Measurements from ENCODE around the gene MLST8.

The MLST8 gene

GRCh38 chr16:2173916-2174315 lies 31.3 kb upstream of the MLST8 start:
- no peak for DNase-seq

GRCh38 chr16:2174396-2175131 lies 30.7 kb upstream of the MLST8 start:
- no peak for DNase-seq

GRCh38 chr16:2175454-2175853 lies 29.8 kb upstream of the MLST8 start:
- no peak for DNase-seq

- DNase-seq: no peak
Measured at GRCh38 chr16:2176047-2176446, 29.2 kb upstream of the MLST8 start.

- no peak for DNase-seq
Measured at GRCh38 chr16:2177101-2177500, 28.2 kb upstream of the MLST8 start.

GRCh38 chr16:2177561-2177960 lies 27.7 kb upstream of the MLST8 start:
- DNase-seq: no peak

- DNase-seq: no peak
Measured at GRCh38 chr16:2178321-2179106, 26.7 kb upstream of the MLST8 start.

GRCh38 chr16:2179107-2179501 lies 26.1 kb upstream of the MLST8 start:
- DNase-seq: no peak

GRCh38 chr16:2179576-2179975 lies 25.7 kb upstream of the MLST8 start:
- no peak for DNase-seq

GRCh38 chr16:2180461-2180860 lies 24.8 kb upstream of the MLST8 start:
- no peak for DNase-seq

- DNase-seq: no peak
Measured at GRCh38 chr16:2180962-2181923, 24.0 kb upstream of the MLST8 start.

GRCh38 chr16:2181952-2182351 lies 23.3 kb upstream of the MLST8 start:
- DNase-seq: no peak

- DNase-seq: no peak
Measured at GRCh38 chr16:2183671-2184070, 21.6 kb upstream of the MLST8 start.

- DNase-seq: no peak
Measured at GRCh38 chr16:2184346-2184745, 20.9 kb upstream of the MLST8 start.

- DNase-seq: no peak
Measured at GRCh38 chr16:2184962-2185361, 20.3 kb upstream of the MLST8 start.

GRCh38 chr16:2186064-2186463 lies 19.2 kb upstream of the MLST8 start:
- DNase-seq: no peak

GRCh38 chr16:2186505-2186904 lies 18.7 kb upstream of the MLST8 start:
- DNase-seq: no peak

GRCh38 chr16:2187212-2187611 lies 18.0 kb upstream of the MLST8 start:
- DNase-seq: no peak

- DNase-seq: no peak
Measured at GRCh38 chr16:2188395-2188794, 16.9 kb upstream of the MLST8 start.

GRCh38 chr16:2189252-2189893 lies 15.9 kb upstream of the MLST8 start:
- DNase-seq: no peak

GRCh38 chr16:2190002-2190658 lies 15.1 kb upstream of the MLST8 start:
- no peak for DNase-seq

Data from NCI-H345 (cell line).